Stimulated activated CD4-positive, alpha-beta T cell treated with anti-CD3 and anti-CD28 coated beads, Interleukin-4, amount 100 ng/mL, for 24 hours (primary cell): ENCODE data around the gene DHX58.

Experiments
- DNase-seq: peaks from one replicate; pipeline ENCODE4 v3.0.0-alpha.2; 2020

The DHX58 gene

GRCh38 chr17:42052346-42052877 is 60.1 kb downstream of the DHX58 start:
- no peak for DNase-seq

- DNase-seq: no peak
Measured at GRCh38 chr17:42051645-42052044, 60.9 kb downstream of the DHX58 start.
